GM03348 (cell line): ENCODE data around the gene PAK3.

ENCODE experiments used
- DNase-seq: peaks from one replicate; pipeline ENCODE4 v3.0.0; 2012; ENCODE audit warnings: low spot score

The PAK3 gene

DNA sequence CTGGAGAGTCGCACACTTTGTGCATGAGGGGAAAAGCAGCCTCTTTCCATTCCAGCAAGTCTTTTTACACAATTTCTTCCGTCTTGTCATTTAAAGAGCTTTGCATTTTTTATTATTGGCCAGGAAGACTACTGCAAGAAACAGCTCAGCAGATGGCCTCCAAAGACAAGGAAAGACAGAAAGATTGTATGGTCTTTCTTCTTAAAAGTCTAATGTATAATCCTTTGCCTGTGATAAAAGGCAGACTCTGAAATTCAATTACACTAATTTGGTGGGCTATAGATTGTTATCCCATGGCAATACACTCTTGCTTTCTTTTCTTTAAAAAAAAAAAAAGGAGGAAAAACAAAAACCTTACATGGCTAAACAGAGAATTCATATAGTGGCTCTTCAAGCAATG lies 168.4 kb downstream of the PAK3 start:
- no peak for DNase-seq

DNA sequence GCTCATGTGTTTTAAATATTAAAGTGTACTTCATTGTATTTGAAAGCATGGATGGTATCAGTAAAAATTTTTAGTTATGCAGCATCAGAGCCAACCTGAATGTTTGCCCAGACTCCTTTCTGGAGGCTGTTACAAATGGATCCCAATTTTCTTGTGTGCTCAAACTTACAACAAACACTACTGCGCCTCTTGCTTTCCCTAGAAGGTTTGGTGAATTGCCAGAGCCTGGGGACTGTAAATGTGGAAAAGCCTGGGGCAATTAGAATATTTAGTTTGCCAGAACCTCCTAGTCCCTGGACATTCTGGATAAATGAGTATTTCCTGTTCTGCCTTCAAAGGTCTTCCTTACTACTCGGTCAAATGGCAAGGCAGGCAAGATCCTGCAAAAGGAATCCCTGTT lies 169.5 kb downstream of the PAK3 start:
- DNase-seq = no peak

DNA sequence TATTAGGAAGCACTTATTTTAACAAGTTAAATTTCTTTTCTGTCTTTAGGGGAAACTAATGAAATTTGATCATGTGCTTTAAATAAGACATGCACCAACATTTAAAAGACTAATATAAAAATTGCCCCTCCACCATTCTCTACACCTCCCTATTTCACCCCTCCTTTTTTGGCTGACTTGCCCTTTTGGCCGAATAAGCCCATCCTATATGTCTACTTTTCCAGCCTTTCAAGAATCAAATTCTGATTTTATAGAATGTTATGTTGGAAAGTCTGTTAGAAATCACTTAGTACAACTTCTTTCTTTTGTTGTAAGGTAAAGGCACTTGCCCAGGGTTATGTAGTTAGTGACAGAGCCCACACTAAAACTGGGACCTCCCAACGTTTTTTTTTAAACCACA lies 172.5 kb downstream of the PAK3 start:
- no peak for DNase-seq

DNA sequence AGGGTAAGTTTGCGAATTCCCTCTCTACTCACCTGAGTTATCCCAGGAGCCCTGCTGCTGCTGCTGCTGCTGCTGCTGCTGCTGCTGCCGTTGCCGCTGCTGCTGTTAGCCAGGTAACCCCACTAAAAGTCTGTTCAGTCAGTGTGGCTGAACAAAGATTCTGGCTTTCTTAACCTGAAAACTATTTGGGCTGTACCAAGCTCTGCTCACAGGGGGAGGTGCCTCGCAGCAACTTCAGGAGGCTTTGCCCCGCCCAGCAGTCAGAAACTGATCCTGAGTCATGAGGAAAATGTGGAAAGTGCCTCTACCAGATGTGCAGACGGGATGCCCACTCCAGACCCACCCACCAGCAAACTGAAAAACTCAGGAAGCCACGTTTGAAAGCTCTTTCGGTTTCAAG lies 174.3 kb downstream of the PAK3 start, which contains the start of gene CAPN6:
Gene CAPN6 (minus strand): TSS at position 145 of the 400 bp plus-strand sequence. CDS start 6,547 bp downstream, outside the sequence.
- peak; percentile 34 for DNase-seq
